HG03439 (cell line): ENCODE data around the gene PIGX.

Experiments used
- ATAC-seq: cut with Tn5 transposase; IDR thresholded peaks from one replicate; pipeline ENCODE4 v1.9.1; 2021; ENCODE audit warnings: mild to moderate bottlenecking, moderate library complexity; ENCODE audit not compliant: unreplicated experiment

The PIGX gene

GRCh38 chr3:196754091-196754981, 42.2 kb downstream of the PIGX start:
- no peak for ATAC-seq

GRCh38 chr3:196756732-196757131, 44.6 kb downstream of the PIGX start:
- no peak for ATAC-seq

- ATAC-seq: no peak
These were observed 45.9 kb downstream of the PIGX start for GRCh38 chr3:196757876-196758739.

GRCh38 chr3:196763179-196763578, 51.0 kb downstream of the PIGX start:
- ATAC-seq: no peak

GRCh38 chr3:196765454-196765853, 53.3 kb downstream of the PIGX start:
- ATAC-seq: no peak

GRCh38 chr3:196771067-196771466, 58.9 kb downstream of the PIGX start:
- ATAC-seq: no peak

- ATAC-seq: no peak
These were observed 59.9 kb downstream of the PIGX start for GRCh38 chr3:196772102-196772501.

GRCh38 chr3:196772897-196773296, 60.7 kb downstream of the PIGX start:
- no peak for ATAC-seq

- no peak for ATAC-seq
These were observed 62.1 kb downstream of the PIGX start for GRCh38 chr3:196774191-196774820.

- ATAC-seq: no peak
These were observed 62.8 kb downstream of the PIGX start for GRCh38 chr3:196774848-196775422.

GRCh38 chr3:196775938-196776337, 63.8 kb downstream of the PIGX start:
- ATAC-seq: no peak

- no peak for ATAC-seq
These were observed 65.7 kb downstream of the PIGX start for GRCh38 chr3:196777836-196778235.

- no peak for ATAC-seq
These were observed 66.6 kb downstream of the PIGX start for GRCh38 chr3:196778755-196779154.

- no peak for ATAC-seq
These were observed 70.3 kb downstream of the PIGX start for GRCh38 chr3:196782511-196782910.
